HG03196 (cell line): Measurements from ENCODE around the gene RPS6KA4.

Experiments used
- ATAC-seq: cut with Tn5 transposase; IDR thresholded peaks from one replicate; pipeline ENCODE4 v1.9.1; 2021; ENCODE audit not compliant: unreplicated experiment

Gene RPS6KA4

GRCh38 chr11:64344787-64345186, 14.2 kb upstream of the RPS6KA4 start:
- ATAC-seq: no peak

- ATAC-seq: no peak
Measured at GRCh38 chr11:64347193-64347867, 11.6 kb upstream of the RPS6KA4 start.

GRCh38 chr11:64348383-64349024, 10.5 kb upstream of the RPS6KA4 start:
- ATAC-seq: no peak

GRCh38 chr11:64349025-64349387, 10.0 kb upstream of the RPS6KA4 start:
- ATAC-seq: no peak

GRCh38 chr11:64349404-64349803, 9.6 kb upstream of the RPS6KA4 start:
- no peak for ATAC-seq

- ATAC-seq: no peak
Measured at GRCh38 chr11:64351136-64351631, 7.8 kb upstream of the RPS6KA4 start.

GRCh38 chr11:64352099-64352994, 6.6 kb upstream of the RPS6KA4 start:
- ATAC-seq: no peak

GRCh38 chr11:64352995-64353714, 5.8 kb upstream of the RPS6KA4 start:
- no peak for ATAC-seq

- ATAC-seq: no peak
Measured at GRCh38 chr11:64353715-64354506, 5.1 kb upstream of the RPS6KA4 start.

- no peak for ATAC-seq
Measured at GRCh38 chr11:64355078-64355940, 3.7 kb upstream of the RPS6KA4 start.

- ATAC-seq: no peak
Measured at GRCh38 chr11:64356498-64357411, 2.2 kb upstream of the RPS6KA4 start.

GRCh38 chr11:64357446-64357845, 1.5 kb upstream of the RPS6KA4 start:
- no peak for ATAC-seq

- ATAC-seq: no peak
Measured at GRCh38 chr11:64357904-64358535, 942 bp upstream of the RPS6KA4 start.

GRCh38 chr11:64358536-64358906, 441 bp upstream of the RPS6KA4 start:
- no peak for ATAC-seq

- ATAC-seq: no peak
Measured at GRCh38 chr11:64359712-64360445, 917 bp downstream of the RPS6KA4 start.

GRCh38 chr11:64360448-64360921, 1.5 kb downstream of the RPS6KA4 start:
- ATAC-seq: no peak

- ATAC-seq: no peak
Measured at GRCh38 chr11:64361659-64362058, 2.7 kb downstream of the RPS6KA4 start.
